SK-N-SH (cell line): ENCODE data around the gene OR4S1.

Experiments
- CTCF ChIP-seq: fragments of 200-600 bp; sonication (generic); IDR thresholded peaks from 2 replicates; pipeline ENCODE4 v1.6.1; 2017; ENCODE audit warnings: antibody characterized with exemption, mild to moderate bottlenecking, moderate library complexity
- EP300 ChIP-seq, 2 experiments: IDR thresholded peaks; 2 replicates each; pipeline versions ENCODE4 v1.4.0 to v1.6.1; 2012; ENCODE audit warnings: borderline replicate concordance in 1 of 2, low read depth in 1 of 2, low read length in 1 of 2
- JUND ChIP-seq: IDR thresholded peaks from 2 replicates; pipeline ENCODE4 v1.4.0; 2012
- MAX ChIP-seq: IDR thresholded peaks from 2 replicates; pipeline ENCODE4 v1.4.0; 2012; ENCODE audit warnings: low read depth
- POLR2AphosphoS5 ChIP-seq: IDR thresholded peaks from 2 replicates; pipeline ENCODE4 v1.6.1; 2012; ENCODE audit warnings: low read depth, low read length
- SIN3A ChIP-seq: IDR thresholded peaks from 2 replicates; pipeline ENCODE4 v1.6.1; 2012; ENCODE audit warnings: low read depth, mild to moderate bottlenecking, low read length, moderate library complexity, borderline replicate concordance

- no peak for TF ChIP-seq SIN3A
- no peak for TF ChIP-seq MAX
- no peak for TF ChIP-seq CTCF
- no peak for TF ChIP-seq EP300 (IDR thresholded peaks at IDR 0.05; ENCODE audit: borderline replicate concordance in 1 of 2, low read depth in 1 of 2, low read length in 1 of 2)
- no peak for TF ChIP-seq JUND
- no peak for TF ChIP-seq POLR2AphosphoS5
These were observed 35.4 kb downstream of the OR4S1 start for GRCh38 chr11:48341466-48341865.
